Sigmoid colon (tissue), 7 donors: ENCODE results near the gene SUGP1. TPM values are rescaled to one million over a fixed set of nuclear protein-coding genes. Genes with fewer than 3 reads are reported as not detected.

ENCODE experiments used
- DNase-seq: peaks from one replicate; pipeline ENCODE4 v3.0.0-alpha.2; 2019
- H3K27ac ChIP-seq, 4 donors: fragments of 200-600 bp; sonication (generic); one replicate each; pipeline ENCODE4 v1.5.1; 2016 to 2019; ENCODE audit warnings: mild to moderate bottlenecking in 1 of 4
- H3K27me3 ChIP-seq, 3 donors: fragments of 200-600 bp; sonication (generic); one replicate each; pipeline ENCODE4 v1.5.1; 2019; ENCODE audit warnings: mild to moderate bottlenecking in 1 of 3
- H3K36me3 ChIP-seq, 4 donors: fragments of 200-600 bp; sonication (generic); one replicate each; pipeline ENCODE4 v1.5.1; 2016 to 2019
- H3K4me1 ChIP-seq, 4 donors: fragments of 200-600 bp; sonication (generic); one replicate each; pipeline ENCODE4 v1.5.1; 2017 to 2019
- H3K4me3 ChIP-seq, 4 donors: fragments of 200-600 bp; sonication (generic); one replicate each; pipeline ENCODE4 v1.5.1; 2017 to 2019; ENCODE audit warnings: mild to moderate bottlenecking in 2 of 4, moderate library complexity in 1 of 4
- H3K9me3 ChIP-seq, 4 donors: fragments of 200-600 bp in 3 of 4; sonication (generic) in 3 of 4; one replicate each; pipeline versions ENCODE4 v1.5.1 to v1.6.1; 2013 to 2019
- CTCF ChIP-seq, 4 experiments: fragments of 450-650 bp in 3 of 4; fragments of 200-600 bp in 1 of 4; IDR thresholded peaks; one replicate each; pipeline ENCODE4 v1.5.1; 2016 to 2019; ENCODE audit warnings: antibody characterized with exemption in 4 of 4, mild to moderate bottlenecking in 3 of 4, moderate library complexity in 2 of 4
- EP300 ChIP-seq, 4 donors: sonication (generic); formaldehyde crosslinking; IDR thresholded peaks; one replicate each; pipeline ENCODE4 v1.6.1; 2017; ENCODE audit warnings: antibody characterized with exemption in 4 of 4
- POLR2A ChIP-seq, 2 donors: fragments of 450-650 bp; IDR thresholded peaks; one replicate each; pipeline ENCODE4 v1.6.1; 2016; ENCODE audit warnings: antibody characterized with exemption in 2 of 2, mild to moderate bottlenecking in 2 of 2, moderate library complexity in 2 of 2
- POLR2AphosphoS5 ChIP-seq, 4 donors: sonication (generic); formaldehyde crosslinking; IDR thresholded peaks; one replicate each; pipeline ENCODE4 v1.6.1; 2017; ENCODE audit warnings: antibody characterized with exemption in 4 of 4
- WGBS, 2 donors: extraction: QIAGEN DNeasy Blood & Tissue Kit; methylation state at CpG; one replicate each; pipeline ENCODE4 v1.1.7; 2013; 5-methylcytosine and 5-hydroxymethylcytosine counted together
- intact Hi-C: fragments of 100-400 bp; cut with DNase I; formaldehyde crosslinking; loops from one replicate; pipeline ENCODE4 v1.15.1; 2023
- polyA plus RNA-seq, 3 donors: library from polyadenylated mRNA; stranded (reverse); fragments of 200-250 nt; gene quantifications; one replicate each; pipeline ENCODE4 v1.2.3, GENCODE V29; 2013
- total RNA-seq, 4 donors: library from RNA; depleted of rRNA; stranded (reverse); fragments of >200 nt; gene quantifications; one replicate each; pipeline ENCODE4 v1.1.0, GENCODE V29; 2016
- donor health status: healthy with polysubstance abuse.
- donor health status: Bipolar disorder and iron deficiency.
- donor health status: healthy.

SUGP1 gene
- total and polyA plus RNA-seq, 7 donors: 21.0 to 51.0 (median 32.1) TPM

- Histone ChIP-seq H3K9me3 (no peaks in the 10 kb centered on the region), H3K4me1 (no peaks in the 10 kb centered on the region), H3K27ac (no peak overlapping the region), H3K4me3 (no peak overlapping the region), H3K27me3 (no peaks in the 10 kb centered on the region), H3K36me3 (peaks cover 31 to 88% (median 56%) of the 10 kb centered on the region in 4 donors)
- intact Hi-C loops: no loop called here
- TF ChIP-seq CTCF (IDR thresholded peaks at IDR 0.05) (no peak), POLR2A (IDR thresholded peaks at IDR 0.05) (no peak), POLR2AphosphoS5 (IDR thresholded peaks at IDR 0.05) (no peak), EP300 (IDR thresholded peaks at IDR 0.05) (no peak)
- DNase-seq: no peak
- WGBS, 2 donors: 96% methylated on average over 19 of the region's 19 CpGs
These were observed 41.2 kb downstream of the SUGP1 start for GRCh38 chr19:19279062-19279612.

GRCh38 chr19:19278315-19278714 lies 42.0 kb downstream of the SUGP1 start:
- no peak for DNase-seq
- peaks cover 0 to 8% (median 5%) of the 10 kb centered on the region in 3 donors for H3K27me3 ChIP-seq
- no peak overlapping the region for H3K4me3 ChIP-seq
- TF ChIP-seq EP300 (IDR thresholded peaks at IDR 0.05): no peak
- no peak for TF ChIP-seq POLR2AphosphoS5 (IDR thresholded peaks at IDR 0.05)
- no peak for TF ChIP-seq CTCF (IDR thresholded peaks at IDR 0.05)
- TF ChIP-seq POLR2A (IDR thresholded peaks at IDR 0.05): no peak
- intact Hi-C loops: no loop called here
- H3K36me3 ChIP-seq: peaks cover 31 to 80% (median 49%) of the 10 kb centered on the region in 4 donors
- 96 to 97% methylated on average over 7 of the region's 7 CpGs for WGBS, 2 donors
- peaks cover 0 to 3% (median 1%) of the 10 kb centered on the region in 4 donors for H3K4me1 ChIP-seq
- no peaks in the 10 kb centered on the region for H3K9me3 ChIP-seq
- no peak overlapping the region for H3K27ac ChIP-seq

GRCh38 chr19:19276851-19277250 lies 43.5 kb downstream of the SUGP1 start:
- DNase-seq: no peak
- Histone ChIP-seq H3K36me3 (peaks cover 31 to 65% (median 44%) of the 10 kb centered on the region in 4 donors), H3K9me3 (no peaks in the 10 kb centered on the region), H3K4me3 (no peak overlapping the region), H3K4me1 (peaks cover 0 to 12% (median 9%) of the 10 kb centered on the region in 4 donors), H3K27ac (peak overlapping the region in 1 of 4 donors; percentile 23), H3K27me3 (peaks cover 0 to 18% (median 16%) of the 10 kb centered on the region in 3 donors)
- no peak for TF ChIP-seq CTCF (IDR thresholded peaks at IDR 0.05)
- intact Hi-C loops: no loop called here
- WGBS, 2 donors: 96% methylated on average over 20 of the region's 20 CpGs

GRCh38 chr19:19276386-19276785 lies 43.9 kb downstream of the SUGP1 start:
- peaks cover 31 to 61% (median 40%) of the 10 kb centered on the region in 4 donors for H3K36me3 ChIP-seq
- no peak for TF ChIP-seq POLR2AphosphoS5 (IDR thresholded peaks at IDR 0.05)
- no peak for TF ChIP-seq CTCF (IDR thresholded peaks at IDR 0.05)
- no peak for TF ChIP-seq POLR2A (IDR thresholded peaks at IDR 0.05)
- TF ChIP-seq EP300 (IDR thresholded peaks at IDR 0.05): no peak
- no peak for DNase-seq
- peaks cover 0 to 12% (median 9%) of the 10 kb centered on the region in 4 donors for H3K4me1 ChIP-seq
- intact Hi-C loops: no loop called here
- H3K9me3 ChIP-seq: no peaks in the 10 kb centered on the region
- no peak overlapping the region for H3K4me3 ChIP-seq
- 94 to 95% methylated on average over 12 of the region's 12 CpGs for WGBS, 2 donors
- peaks cover 0 to 18% (median 16%) of the 10 kb centered on the region in 3 donors for H3K27me3 ChIP-seq
- peak overlapping the region in 1 of 4 donors; percentile 23 for H3K27ac ChIP-seq
